CD4-positive, alpha-beta T cell treated with Interleukin-10 for 1 hour (primary cell): ENCODE measurements around the gene SH2D3C.
"Not testable (repeated sequence)": the region's sequence is repeated elsewhere in the genome, so short reads cannot be mapped to it uniquely, and the experiment has no call there.

Experiments used
- DNase-seq: peaks from one replicate; pipeline ENCODE4 v3.0.0-alpha.2; 2020

Gene SH2D3C

GRCh38 chr9:127762111-127762676 is 16.3 kb downstream of the SH2D3C start:
- DNase-seq, result no peak

- no peak for DNase-seq
Observed at GRCh38 chr9:127761491-127761956, 16.9 kb downstream of the SH2D3C start.

- DNase-seq, result no peak
Observed at GRCh38 chr9:127761061-127761460, 17.4 kb downstream of the SH2D3C start.

GRCh38 chr9:127758843-127759242 is 19.6 kb downstream of the SH2D3C start:
- no peak for DNase-seq

GRCh38 chr9:127756776-127757175 is 21.7 kb downstream of the SH2D3C start:
- not testable (repeated sequence) for DNase-seq

GRCh38 chr9:127756233-127756632 is 22.2 kb downstream of the SH2D3C start:
- DNase-seq, result no peak

GRCh38 chr9:127755061-127756060 is 23.1 kb downstream of the SH2D3C start:
- no peak for DNase-seq

GRCh38 chr9:127754099-127755060 is 24.1 kb downstream of the SH2D3C start:
- DNase-seq, result no peak

GRCh38 chr9:127753622-127754021 is 24.8 kb downstream of the SH2D3C start:
- DNase-seq, result no peak

GRCh38 chr9:127753148-127753547 is 25.3 kb downstream of the SH2D3C start:
- DNase-seq, result no peak

- no peak for DNase-seq
Observed at GRCh38 chr9:127751269-127752054, 27.0 kb downstream of the SH2D3C start.

GRCh38 chr9:127749090-127749787 is 29.2 kb downstream of the SH2D3C start:
- DNase-seq, result no peak

- DNase-seq, result peak; percentile 47
Observed at GRCh38 chr9:127746959-127747569, 31.4 kb downstream of the SH2D3C start.

GRCh38 chr9:127744398-127745110 is 33.9 kb downstream of the SH2D3C start:
- no peak for DNase-seq

- no peak for DNase-seq
Observed at GRCh38 chr9:127742435-127743088, 35.9 kb downstream of the SH2D3C start.

GRCh38 chr9:127741831-127742434 is 36.5 kb downstream of the SH2D3C start:
- no peak for DNase-seq

- DNase-seq, result no peak
Observed at GRCh38 chr9:127739614-127740330, 38.7 kb downstream of the SH2D3C start.

GRCh38 chr9:127738666-127739065 is 39.8 kb downstream of the SH2D3C start:
- no peak for DNase-seq
